GM19372 (cell line): ENCODE measurements around the gene GANC.
"Not testable (repeated sequence)": the region's sequence is repeated elsewhere in the genome, so short reads cannot be mapped to it uniquely, and the experiment has no call there.

Source experiments
- ATAC-seq: cut with Tn5 transposase; IDR thresholded peaks from one replicate; pipeline ENCODE4 v1.9.1; 2021; ENCODE audit warnings: mild to moderate bottlenecking, low read depth, moderate library complexity; ENCODE audit not compliant: unreplicated experiment

GANC gene

GRCh38 chr15:42282344-42282743 is 9.3 kb downstream of the GANC start:
- ATAC-seq: no peak

- ATAC-seq: no peak
Measured at GRCh38 chr15:42282926-42283325, 9.9 kb downstream of the GANC start.

GRCh38 chr15:42283671-42284070 is 10.7 kb downstream of the GANC start:
- ATAC-seq: no peak

GRCh38 chr15:42284551-42284950 is 11.6 kb downstream of the GANC start:
- ATAC-seq: no peak

- ATAC-seq: no peak
Measured at GRCh38 chr15:42285034-42285433, 12.0 kb downstream of the GANC start.

GRCh38 chr15:42286445-42287029 is 13.5 kb downstream of the GANC start:
- no peak for ATAC-seq

GRCh38 chr15:42287931-42288330 is 14.9 kb downstream of the GANC start:
- ATAC-seq: no peak

GRCh38 chr15:42289166-42289565 is 16.2 kb downstream of the GANC start:
- ATAC-seq: no peak

- not testable (repeated sequence) for ATAC-seq
Measured at GRCh38 chr15:42301004-42301403, 28.0 kb downstream of the GANC start.

GRCh38 chr15:42306681-42307080 is 33.7 kb downstream of the GANC start:
- ATAC-seq: no peak

GRCh38 chr15:42313463-42313862 is 40.5 kb downstream of the GANC start:
- no peak for ATAC-seq

- no peak for ATAC-seq
Measured at GRCh38 chr15:42314818-42315217, 41.8 kb downstream of the GANC start.

GRCh38 chr15:42315521-42315920 is 42.5 kb downstream of the GANC start:
- no peak for ATAC-seq

- ATAC-seq: not testable (repeated sequence)
Measured at GRCh38 chr15:42316282-42316805, 43.3 kb downstream of the GANC start.

- ATAC-seq: no peak
Measured at GRCh38 chr15:42319206-42319605, 46.2 kb downstream of the GANC start.

GRCh38 chr15:42324308-42324707 is 51.3 kb downstream of the GANC start:
- no peak for ATAC-seq

- ATAC-seq: no peak
Measured at GRCh38 chr15:42329161-42329560, 56.2 kb downstream of the GANC start.

- ATAC-seq: no peak
Measured at GRCh38 chr15:42329992-42330391, 57.0 kb downstream of the GANC start.

GRCh38 chr15:42331235-42331634 is 58.2 kb downstream of the GANC start:
- no peak for ATAC-seq

- no peak for ATAC-seq
Measured at GRCh38 chr15:42332331-42332730, 59.3 kb downstream of the GANC start.

GRCh38 chr15:42335074-42335473 is 62.1 kb downstream of the GANC start:
- ATAC-seq: no peak

GRCh38 chr15:42336650-42337049 is 63.6 kb downstream of the GANC start:
- ATAC-seq: not testable (repeated sequence)

- not testable (repeated sequence) for ATAC-seq
Measured at GRCh38 chr15:42337104-42337503, 64.1 kb downstream of the GANC start.
